GM18909 (cell line): ENCODE data around the gene GCAT.

Experiments
- ATAC-seq: cut with Tn5 transposase; IDR thresholded peaks from one replicate; pipeline ENCODE4 v1.9.1; 2021; ENCODE audit warnings: mild to moderate bottlenecking; ENCODE audit not compliant: unreplicated experiment, poor library complexity

GCAT gene

DNA sequence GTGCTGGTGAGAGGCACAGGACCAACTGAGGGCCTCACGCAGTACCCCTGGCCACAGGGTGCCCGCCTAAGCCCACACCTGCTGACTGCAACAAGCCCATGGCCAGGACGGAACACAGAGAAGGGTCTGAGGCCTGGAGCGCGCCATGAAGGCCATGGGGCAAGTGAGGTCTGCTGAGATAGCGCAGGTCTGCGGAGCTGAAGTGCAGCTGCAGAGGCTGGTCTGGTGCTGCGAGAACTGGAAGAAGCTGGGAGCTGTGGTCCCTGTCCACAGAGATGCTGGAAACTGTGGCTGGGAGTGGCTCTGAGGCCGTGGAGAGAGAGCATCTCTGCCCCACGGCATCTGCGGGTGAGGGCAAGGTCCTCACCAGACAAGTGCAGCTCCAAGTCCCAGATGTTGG lies 23.7 kb downstream of the GCAT start:
- no peak for ATAC-seq

DNA sequence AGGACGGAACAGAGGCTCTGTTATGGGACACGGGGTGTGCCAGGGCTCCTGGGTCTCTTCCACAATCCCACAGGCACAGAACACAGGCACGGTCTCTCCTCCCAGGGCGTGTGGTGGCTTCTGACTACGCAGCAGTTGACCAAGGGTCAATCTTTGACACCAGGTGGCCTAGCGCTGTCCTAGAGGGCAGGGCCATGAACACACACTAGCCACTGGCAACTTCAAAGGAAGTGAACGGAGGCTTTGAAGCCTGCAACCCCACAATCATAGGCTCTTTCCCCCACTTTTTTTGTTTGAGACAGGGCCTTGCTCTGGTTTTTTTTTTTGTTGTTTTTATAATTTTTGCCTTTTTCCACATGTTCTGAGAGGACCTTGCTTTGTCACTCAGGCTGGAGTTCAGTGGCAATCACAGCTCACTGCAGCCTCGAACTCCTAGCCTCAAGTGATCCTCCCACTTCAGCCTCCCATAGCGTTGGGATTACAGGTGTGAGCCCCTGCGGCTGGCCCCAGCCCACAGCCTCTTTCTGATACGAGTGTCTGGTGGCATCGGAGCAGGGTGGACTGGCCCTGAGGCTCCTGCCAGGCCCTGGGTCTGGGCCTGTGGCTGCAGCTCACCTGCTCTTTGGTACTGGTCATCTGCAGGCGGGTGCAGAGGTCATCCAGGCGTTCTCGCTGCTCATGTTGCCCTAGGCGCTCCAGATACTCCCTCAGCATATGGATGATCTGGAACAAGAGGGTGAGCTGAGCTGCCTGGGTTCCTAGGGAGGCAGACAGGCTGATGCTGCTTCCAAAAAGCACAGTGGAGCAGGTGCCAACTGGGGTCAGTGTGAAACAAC lies 24.5 kb downstream of the GCAT start:
- ATAC-seq: no peak

DNA sequence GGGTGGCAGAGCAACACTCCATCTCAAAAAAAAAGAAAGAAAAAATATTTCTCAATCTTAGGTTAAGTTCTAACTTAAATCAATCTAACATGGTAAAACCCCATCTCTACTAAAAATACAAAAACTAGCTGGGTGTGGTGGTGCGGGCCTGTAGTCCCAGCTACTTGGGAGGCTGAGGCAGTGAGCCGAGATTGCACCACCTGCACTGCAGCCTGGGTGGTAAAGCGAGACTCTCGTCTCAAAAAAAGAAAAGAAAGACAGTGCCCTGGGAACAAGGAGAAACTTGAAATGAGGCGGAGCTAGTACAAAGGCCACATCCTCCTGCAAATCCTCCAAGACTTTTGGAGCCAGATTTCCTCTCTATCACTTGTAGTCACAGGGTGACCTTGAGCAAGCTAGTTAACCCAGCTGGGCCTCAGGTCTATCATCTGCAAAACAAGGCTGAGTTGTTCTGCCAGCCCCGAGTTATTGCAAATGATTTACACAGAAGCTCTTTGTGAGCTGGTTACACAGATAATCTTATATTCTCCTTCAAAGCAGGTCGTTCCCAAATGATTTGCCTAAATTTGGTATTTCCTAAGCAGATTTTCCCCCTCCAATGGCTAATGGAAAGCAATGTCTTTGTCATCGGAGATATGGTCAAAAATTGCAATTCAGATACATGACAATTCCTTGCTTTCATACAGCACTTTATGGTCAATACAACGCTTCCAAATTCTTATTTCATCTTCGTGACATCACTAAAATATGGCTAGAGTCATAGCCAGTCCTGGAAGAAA lies 34.5 kb downstream of the GCAT start:
- no peak for ATAC-seq

DNA sequence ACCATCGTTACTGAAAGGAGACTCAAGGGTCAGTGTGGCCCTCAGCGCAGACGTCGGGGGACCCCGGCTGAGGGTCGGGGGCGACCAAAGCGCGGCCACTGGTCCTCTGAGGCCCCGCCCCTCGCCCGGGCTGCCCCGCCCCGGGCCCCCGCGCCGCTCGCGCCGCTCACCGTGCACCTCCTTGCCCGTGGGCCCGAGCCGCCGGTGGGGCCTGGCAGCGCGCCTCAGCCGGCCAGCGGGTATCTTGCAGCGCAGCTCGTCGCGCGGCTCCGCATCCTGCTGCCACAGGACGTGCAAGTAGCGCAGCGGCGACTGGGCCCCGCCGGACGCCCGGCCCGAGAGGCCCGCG lies 36.0 kb downstream of the GCAT start:
- peak; percentile 41 for ATAC-seq

DNA sequence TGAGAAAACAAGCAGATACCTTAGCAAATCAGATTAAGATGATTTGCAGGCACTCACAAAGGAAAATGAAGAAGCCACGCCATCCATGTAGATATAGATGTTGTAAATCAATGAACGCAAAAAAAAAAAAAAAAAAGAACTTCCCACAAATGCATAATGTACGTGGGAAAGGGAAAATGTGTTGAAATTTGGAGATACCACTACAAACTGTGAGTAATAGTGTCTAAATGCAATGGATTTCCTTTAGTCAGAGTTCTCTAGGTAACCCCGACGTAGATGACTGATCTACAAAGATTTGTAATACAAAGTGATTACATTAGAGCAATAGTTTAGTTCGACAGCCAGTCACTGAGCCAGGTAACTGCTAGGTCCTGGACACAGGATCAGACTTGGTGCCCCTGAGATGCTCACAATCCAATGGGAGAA lies 37.2 kb downstream of the GCAT start:
- no peak for ATAC-seq

DNA sequence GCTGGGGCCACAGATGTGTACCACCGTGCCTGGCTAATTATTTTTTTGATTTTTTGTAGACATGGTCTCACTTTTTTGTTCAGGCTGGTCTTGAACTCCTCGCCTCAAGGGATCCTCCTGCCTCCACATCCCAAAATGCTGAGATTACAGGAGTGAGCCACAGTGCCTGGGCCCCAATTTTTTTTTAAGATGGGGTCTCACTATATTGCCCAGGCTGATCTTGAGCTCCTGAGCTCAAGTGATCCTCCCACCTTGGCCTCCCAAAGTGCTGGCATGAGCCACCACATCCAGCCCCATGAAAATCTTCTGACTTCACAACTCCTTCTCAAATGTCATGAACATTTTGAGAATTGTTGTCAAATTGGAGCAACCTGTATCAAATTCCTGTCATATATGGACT lies 38.7 kb downstream of the GCAT start:
- no peak for ATAC-seq

DNA sequence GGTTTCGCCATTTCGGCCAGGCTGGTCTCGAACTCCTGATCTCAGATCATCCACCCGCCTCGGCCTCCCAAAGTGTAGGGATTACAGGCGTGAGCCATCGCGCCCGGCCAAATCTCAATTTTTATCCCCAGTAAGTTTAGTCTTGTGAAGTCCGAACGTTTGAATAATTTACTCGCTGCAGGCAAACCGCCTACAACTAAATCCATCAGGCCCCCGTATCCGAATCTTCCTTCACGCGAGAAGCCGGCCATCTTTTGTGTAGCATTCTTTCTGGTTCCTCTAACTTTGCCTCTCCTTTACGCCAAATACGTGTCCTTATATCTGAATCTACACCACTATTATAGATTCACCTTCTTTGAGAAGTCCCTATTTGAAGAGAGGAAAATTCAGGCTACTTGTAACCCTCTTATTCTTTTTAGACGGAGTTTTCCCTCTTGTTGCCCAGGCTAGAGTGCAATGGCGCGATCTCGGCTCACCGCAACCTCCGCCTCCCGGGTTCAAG lies 40.9 kb downstream of the GCAT start:
- ATAC-seq: no peak

DNA sequence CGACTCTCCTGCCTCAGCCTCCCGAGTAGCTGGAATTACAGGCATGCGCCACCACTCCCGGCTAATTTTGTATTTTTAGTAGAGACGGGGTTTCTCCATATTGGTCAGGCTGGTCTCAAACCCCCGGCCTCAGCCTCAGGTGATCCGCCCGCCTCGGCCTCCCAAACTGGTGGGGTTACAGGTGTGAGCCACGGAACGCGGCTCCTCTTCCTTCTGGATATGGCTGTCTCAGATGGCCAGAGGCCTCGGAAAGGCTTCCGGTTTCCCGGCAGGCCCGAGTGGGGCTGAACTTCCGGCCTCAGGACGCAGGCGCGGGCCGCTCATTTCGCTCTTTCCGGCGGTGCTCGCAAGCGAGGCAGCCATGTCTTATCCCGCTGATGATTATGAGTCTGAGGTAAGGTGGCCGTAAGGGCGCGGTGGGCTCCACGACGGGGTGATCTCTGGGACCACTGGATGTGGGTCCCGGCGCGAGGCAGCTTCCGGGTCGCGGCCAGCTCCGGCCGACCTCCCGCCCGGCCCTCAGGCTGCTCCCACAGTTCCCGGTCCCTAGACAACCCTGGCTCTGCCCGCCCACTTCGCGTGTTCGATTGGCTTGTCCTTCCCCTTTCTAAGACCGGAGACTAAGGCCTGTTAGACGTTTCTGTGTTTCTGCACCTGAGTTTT lies 41.5 kb downstream of the GCAT start, which contains the start of gene EIF3L:
TSS of gene EIF3L (plus strand) at position 331 of the 663 bp plus-strand sequence. CDS start at position 362, 31 bp downstream.
- peak; percentile 57 for ATAC-seq

DNA sequence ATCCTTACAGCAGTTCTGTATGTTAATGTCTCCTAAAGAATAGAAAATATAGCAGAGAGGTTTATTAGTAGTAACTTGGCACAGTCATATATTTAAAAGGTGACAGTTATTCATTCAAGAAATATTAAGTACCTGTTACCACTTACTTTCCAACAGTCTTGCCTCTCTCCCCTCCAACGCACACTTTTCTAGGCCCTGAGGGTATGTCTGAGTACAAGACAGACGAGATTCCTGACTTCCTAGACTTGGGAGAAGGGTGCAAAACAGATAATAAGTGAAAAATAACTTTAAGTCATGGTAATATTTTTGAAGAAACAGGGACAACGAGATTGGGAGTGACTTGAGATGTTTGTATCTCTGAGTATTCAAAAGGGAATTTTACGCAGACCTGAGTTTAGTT lies 43.1 kb downstream of the GCAT start:
- ATAC-seq: no peak

DNA sequence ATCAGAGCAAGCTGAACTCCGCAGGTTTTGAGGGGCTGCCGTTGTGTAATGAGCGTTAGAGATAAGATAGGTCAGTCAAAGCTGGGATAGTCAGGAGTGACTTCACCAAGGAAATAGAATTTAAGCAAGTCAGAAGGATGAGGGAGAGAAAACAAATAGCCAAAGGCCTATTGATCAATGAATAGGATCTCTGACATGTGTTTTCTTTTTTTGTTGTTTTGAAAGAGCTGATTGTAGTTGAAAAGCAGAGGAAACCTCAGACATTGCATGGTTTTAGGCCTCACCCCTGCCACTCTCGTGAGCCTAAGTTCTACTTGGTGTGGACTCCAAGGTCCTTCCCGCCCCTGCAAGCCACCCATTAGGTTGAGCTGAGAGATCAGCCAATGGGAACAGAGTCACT lies 44.7 kb downstream of the GCAT start:
- ATAC-seq: no peak

DNA sequence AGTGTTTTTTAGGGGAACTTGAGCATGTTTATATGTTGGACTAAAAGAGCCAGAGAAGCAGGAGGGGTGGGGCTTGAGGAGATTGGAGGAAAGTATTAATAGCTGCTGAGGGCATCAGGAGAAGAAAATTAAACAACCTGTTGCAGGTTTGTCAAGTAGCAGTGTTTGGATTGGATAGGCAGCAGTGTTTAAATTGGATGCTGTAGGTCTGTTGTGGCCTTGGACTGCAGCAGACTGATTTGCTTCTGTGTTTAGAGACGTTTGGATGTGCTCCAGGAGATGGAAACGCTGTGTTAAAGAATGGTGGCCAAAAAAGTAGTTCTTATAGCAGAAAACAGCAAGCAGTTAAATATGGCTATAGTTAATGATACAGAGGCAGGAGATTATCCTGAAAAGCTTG lies 47.2 kb downstream of the GCAT start:
- no peak for ATAC-seq

DNA sequence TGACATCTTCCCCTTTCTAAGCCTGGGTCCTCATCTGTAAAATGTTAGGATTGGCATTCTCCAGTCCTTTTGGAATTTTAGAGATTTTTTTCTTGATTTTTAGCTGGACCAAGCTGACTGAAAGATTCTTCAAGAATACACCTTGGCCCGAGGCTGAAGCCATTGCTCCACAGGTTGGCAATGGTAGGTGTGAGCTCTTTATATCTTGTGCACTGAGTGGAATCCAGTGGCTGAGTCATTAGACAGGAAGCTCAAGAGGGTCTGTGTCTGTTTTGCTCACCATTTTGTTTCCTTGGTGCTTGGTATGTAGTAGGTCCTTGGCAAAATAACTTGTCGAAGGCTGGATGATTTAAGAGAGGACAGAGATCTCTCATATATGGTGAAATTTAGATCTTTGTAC lies 47.7 kb downstream of the GCAT start:
- no peak for ATAC-seq

DNA sequence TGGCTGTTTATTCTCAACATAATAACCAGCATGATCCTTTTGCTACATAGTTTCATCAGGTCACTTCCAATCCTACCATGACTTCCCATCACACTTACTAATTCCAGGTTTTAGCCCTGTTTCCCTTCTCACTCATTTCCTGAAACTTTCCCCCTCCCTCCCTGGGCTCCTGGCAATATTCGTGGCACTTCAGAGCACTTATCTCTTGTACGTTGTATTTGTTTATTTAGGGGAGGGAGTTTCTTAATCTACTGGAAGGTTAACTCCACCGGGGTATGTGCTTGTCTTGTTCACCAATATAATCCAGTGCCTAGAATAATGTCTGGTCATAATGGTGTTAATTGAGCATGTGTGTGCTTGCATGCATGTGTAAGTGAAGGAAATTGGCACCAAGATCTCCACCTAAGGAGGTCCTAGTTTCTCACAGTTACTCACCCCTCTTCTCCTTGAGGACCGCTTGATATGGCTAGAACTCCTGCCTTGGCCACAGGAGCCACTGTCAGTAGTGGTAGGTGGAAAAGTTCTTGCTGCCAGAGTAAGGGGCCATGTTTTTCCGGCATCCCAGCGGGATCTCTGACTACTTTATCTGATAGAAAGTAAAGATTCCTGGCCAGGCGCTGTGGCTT lies 53.2 kb downstream of the GCAT start:
- no peak for ATAC-seq

DNA sequence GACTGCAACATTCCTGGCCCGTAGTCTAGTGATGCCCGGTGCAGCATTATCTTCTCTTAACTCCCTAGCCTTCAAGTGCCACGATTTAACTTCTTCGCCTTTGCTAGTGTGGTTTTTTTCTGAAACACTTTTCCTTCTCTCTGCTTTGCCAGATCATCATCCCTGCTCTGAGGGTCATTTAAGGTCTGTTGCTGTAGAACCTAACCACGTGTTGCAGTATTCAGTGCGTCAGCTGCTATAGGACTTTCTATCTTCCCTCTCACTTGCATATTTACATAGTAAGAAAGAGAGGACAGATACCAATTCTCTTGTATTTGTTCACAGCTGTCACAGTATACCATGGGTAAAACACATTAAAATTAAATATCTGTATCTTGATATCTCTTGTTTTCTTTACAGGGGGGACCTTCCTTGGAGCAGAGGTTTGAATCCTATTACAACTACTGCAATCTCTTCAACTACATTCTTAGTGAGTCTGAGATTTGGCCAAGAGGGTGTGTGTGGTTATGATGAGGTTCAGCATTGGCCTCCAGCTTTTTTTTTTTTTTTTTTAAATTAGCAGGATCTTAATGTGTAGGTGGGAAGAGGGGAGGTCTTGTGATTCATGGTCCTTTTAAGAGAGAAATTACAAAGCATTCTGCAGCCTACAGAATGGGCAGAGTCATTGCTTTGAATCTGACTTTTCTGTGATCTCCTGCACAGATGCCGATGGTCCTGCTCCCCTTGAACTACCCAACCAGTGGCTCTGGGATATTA lies 55.0 kb downstream of the GCAT start:
- ATAC-seq: no peak

DNA sequence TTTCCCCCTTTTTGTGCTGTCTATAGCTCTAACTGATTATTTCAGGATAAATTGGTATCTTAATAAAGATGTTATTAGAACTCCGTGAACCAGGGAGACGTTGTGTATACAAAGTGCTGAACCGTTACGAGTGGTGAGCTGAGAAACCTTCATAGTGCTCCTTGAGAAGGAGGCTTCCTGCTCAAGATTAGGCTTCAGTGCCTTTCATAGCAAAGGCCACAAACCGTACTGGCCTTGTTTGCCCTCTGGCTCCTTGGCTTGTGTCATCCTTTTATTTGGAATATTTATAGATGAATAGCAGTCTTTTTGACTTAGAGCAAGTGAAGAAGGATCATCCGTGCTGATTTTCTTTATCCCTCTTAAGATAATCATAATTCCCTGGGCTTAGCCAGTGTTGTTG lies 57.8 kb downstream of the GCAT start:
- no peak for ATAC-seq
